Heart right ventricle (tissue), 16 donors: ENCODE results near the gene TRABD. TPM values are rescaled to one million over a fixed set of nuclear protein-coding genes. Genes with fewer than 3 reads are reported as not detected.
"Not testable (repeated sequence)": the region's sequence is repeated elsewhere in the genome, so short reads cannot be mapped to it uniquely, and the experiment has no call there.

ENCODE experiments used
- ATAC-seq, 8 donors: fragments of 200-7000 bp; cut with Tn5 transposase; one replicate each; pipeline ENCODE4 v1.9.1; 2020; ENCODE audit warnings: mild to moderate bottlenecking in 8 of 8, moderate library complexity in 8 of 8, moderate number of reproducible peaks in 1 of 8
- DNase-seq, 2 donors: peaks; one replicate each; pipeline ENCODE4 v3.0.0-alpha.2; 2020
- H3K27ac ChIP-seq, 10 donors: fragments of 200-600 bp; sonication (generic) in 2 of 10; one replicate each; pipeline versions ENCODE4 v1.5.0 to v1.8.0; 2020 to 2022; ENCODE audit warnings: mild to moderate bottlenecking in 3 of 10
- H3K27me3 ChIP-seq, 7 donors: fragments of 200-600 bp; one replicate each; pipeline ENCODE4 v1.8.0; 2021 to 2022; ENCODE audit warnings: mild to moderate bottlenecking in 2 of 7
- H3K36me3 ChIP-seq, 9 donors: fragments of 200-600 bp; sonication (generic) in 1 of 9; one replicate each; pipeline versions ENCODE4 v1.5.0 to v1.8.0; 2020 to 2022; ENCODE audit warnings: mild to moderate bottlenecking in 2 of 9
- H3K4me1 ChIP-seq, 9 donors: fragments of 200-600 bp; sonication (generic) in 1 of 9; one replicate each; pipeline versions ENCODE4 v1.5.0 to v1.8.0; 2020 to 2022; ENCODE audit warnings: mild to moderate bottlenecking in 4 of 9
- H3K4me3 ChIP-seq, 10 donors: fragments of 200-600 bp; sonication (generic) in 2 of 10; one replicate each; pipeline versions ENCODE4 v1.5.0 to v1.8.0; 2020 to 2022; ENCODE audit warnings: mild to moderate bottlenecking in 7 of 10, moderate library complexity in 2 of 10
- H3K9me3 ChIP-seq, 11 donors: fragments of 200-600 bp in 10 of 11; sonication (generic) in 2 of 11; one replicate each; pipeline versions ENCODE4 v1.5.0 to v1.8.0; 2013 to 2022; ENCODE audit warnings: mild to moderate bottlenecking in 2 of 11, control low read depth in 1 of 11, moderate library complexity in 1 of 11
- WGBS, 2 donors: extraction: QIAGEN DNeasy Blood & Tissue Kit; methylation state at CpG; one replicate each; pipeline ENCODE4 v1.1.7; 2013; ENCODE audit warnings: inconsistent platforms in 1 of 2; 5-methylcytosine and 5-hydroxymethylcytosine counted together
- intact Hi-C, 10 donors: fragments of 100-400 bp; cut with DNase I; formaldehyde crosslinking; loops; one replicate each; pipeline versions ENCODE4 v1.11.1 to v1.14.2; 2022
- polyA plus RNA-seq, 2 donors: library from polyadenylated mRNA; stranded (reverse); fragments of 200-250 nt; gene quantifications; one replicate each; pipeline ENCODE4 v1.2.3, GENCODE V29; 2013
- total RNA-seq, 10 donors: library from RNA; stranded (reverse); fragmentation: NEBNext Ultra II Directional in 3 of 10; extraction: Animal tissue kit (Norgen Biotek cat#: 25700) in 3 of 10; gene quantifications; one replicate each; pipeline versions ENCODE4 v1.2.1 to v1.2.4, GENCODE V29; 2021 to 2023
- TF ChIP-seq, protein P1 (sequence below), 9 donors: fragments of 200-600 bp; sonication (generic) in 2 of 9; IDR thresholded peaks; one replicate each; pipeline versions ENCODE4 v1.5.0 to v1.8.0; 2021 to 2022; ENCODE audit warnings: antibody characterized with exemption in 9 of 9, mild to moderate bottlenecking in 5 of 9, moderate library complexity in 1 of 9
- donor health status: Arrhythmogenic right ventricular cardiomyopathy.
- donor health status: ischemic (EF 13 %, LVEDD 7.1; RV severe dilation, severe dysfunction).
- donor health status: healthy with polysubstance abuse.
- donor health status: DM: no; HTN: yes; CAD: no.
- donor health status: DM: no; HTN: no; CAD: no.
- donor health status: ischemic (EF 25% LVEDD 6.9; RV normal size, moderate dysfunction).
- donor health status: ischemic (EF 25% LVEDD 5.7; RV mildly dilated, moderate dysfunction).
- donor health status: healthy.
- donor health status: DM: yes; HTN: yes; CAD: no.
- donor health status: Ischemic cardiomyopathy.
- donor health status: ischemic (EF 35%, LVEDD 5.7; RV mildly dilated, moderate dysfunction).
- donor health status: nonischemic (EF 11% LVEDD 7.7; RV severe dilation, severe dysfunction).
- donor health status: DM: yes; HTN: yes; CAD: no.
- donor health status: PGD.
- donor health status: ischemic (EF 29% LVEDD 5.4; RV normal size, mild dysfunction).
- donor health status: nonischemic (EF 23%, LVEDD 6.1; RV moderate dilation, normal function).

TRABD gene
- total and polyA plus RNA-seq, 12 donors, result 13.6 to 40.8 (median 19.0) TPM

DNA sequence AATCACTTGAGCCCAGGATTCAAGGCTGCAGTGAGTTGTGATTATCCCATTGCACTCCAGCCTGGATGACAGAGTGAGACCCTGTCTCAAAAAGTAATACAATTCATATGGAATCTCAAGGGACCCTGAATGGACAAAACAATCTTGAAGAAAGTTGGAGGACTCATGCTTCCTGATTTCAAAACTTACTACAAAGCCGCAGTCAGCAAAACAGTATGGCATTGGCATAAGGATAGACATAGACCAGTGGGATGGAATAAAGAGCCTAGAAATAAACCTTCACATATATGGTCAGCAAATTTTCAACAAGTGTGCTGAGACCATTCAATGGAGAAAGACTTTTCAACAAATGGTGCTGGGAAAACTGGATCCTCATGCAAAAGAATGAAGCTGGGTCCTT lies 17.6 kb downstream of the TRABD start:
- H3K4me3 ChIP-seq, result no peak overlapping the region
- no peaks in the 10 kb centered on the region for H3K27me3 ChIP-seq
- TF ChIP-seq, protein P1, sequence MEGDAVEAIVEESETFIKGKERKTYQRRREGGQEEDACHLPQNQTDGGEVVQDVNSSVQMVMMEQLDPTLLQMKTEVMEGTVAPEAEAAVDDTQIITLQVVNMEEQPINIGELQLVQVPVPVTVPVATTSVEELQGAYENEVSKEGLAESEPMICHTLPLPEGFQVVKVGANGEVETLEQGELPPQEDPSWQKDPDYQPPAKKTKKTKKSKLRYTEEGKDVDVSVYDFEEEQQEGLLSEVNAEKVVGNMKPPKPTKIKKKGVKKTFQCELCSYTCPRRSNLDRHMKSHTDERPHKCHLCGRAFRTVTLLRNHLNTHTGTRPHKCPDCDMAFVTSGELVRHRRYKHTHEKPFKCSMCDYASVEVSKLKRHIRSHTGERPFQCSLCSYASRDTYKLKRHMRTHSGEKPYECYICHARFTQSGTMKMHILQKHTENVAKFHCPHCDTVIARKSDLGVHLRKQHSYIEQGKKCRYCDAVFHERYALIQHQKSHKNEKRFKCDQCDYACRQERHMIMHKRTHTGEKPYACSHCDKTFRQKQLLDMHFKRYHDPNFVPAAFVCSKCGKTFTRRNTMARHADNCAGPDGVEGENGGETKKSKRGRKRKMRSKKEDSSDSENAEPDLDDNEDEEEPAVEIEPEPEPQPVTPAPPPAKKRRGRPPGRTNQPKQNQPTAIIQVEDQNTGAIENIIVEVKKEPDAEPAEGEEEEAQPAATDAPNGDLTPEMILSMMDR (IDR thresholded peaks at IDR 0.05), result no peak
- intact Hi-C loops, result loop anchor here in 2 of 10 donors (10.0 kb wide), 1 partner anchor 268 kb away; no protein-coding TSS in a partner anchor
- H3K9me3 ChIP-seq, result no peaks in the 10 kb centered on the region
- H3K4me1 ChIP-seq, result peaks cover 16 to 57% (median 47%) of the 10 kb centered on the region in 9 donors
- ATAC-seq (no peak), DNase-seq (no peak)
- WGBS, 2 donors, result 97 to 98% methylated on average over 1 of the region's 1 CpG
- H3K36me3 ChIP-seq, result peaks cover 0 to 57% (median 19%) of the 10 kb centered on the region in 9 donors
- H3K27ac ChIP-seq, result no peak overlapping the region

DNA sequence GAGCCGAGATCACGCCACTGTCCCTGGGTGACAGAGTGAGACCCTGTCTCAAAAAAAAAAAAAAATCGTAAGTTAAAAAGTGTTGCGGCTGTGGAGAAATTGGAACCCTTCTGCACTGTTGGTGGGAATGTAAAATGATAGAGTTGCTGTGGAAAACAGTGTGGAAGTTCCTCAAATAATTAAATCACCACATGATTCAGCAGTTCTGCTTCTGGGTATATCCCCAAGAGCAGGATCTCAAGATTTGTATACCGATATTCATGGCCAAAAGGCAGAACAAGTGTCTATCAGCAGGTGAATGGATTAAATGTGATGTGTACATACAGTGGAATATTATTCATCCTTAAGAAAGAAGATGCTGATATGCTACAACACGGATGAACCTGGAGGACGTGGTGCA lies 18.9 kb downstream of the TRABD start:
- H3K4me1 ChIP-seq, result peaks cover 16 to 58% (median 44%) of the 10 kb centered on the region in 9 donors
- intact Hi-C loops, result loop anchor here in 2 of 10 donors (10.0 kb wide), 1 partner anchor 270 kb away; no protein-coding TSS in a partner anchor
- no peak for ATAC-seq
- H3K9me3 ChIP-seq, result no peaks in the 10 kb centered on the region
- TF ChIP-seq, protein P1 (IDR thresholded peaks at IDR 0.05), result no peak
- H3K36me3 ChIP-seq, result peaks cover 0 to 61% (median 21%) of the 10 kb centered on the region in 9 donors
- H3K27ac ChIP-seq, result peak overlapping the region in 1 of 10 donors; percentile 43
- DNase-seq, result no peak
- peak overlapping the region in 1 of 10 donors; percentile 2 for H3K4me3 ChIP-seq
- H3K27me3 ChIP-seq, result no peaks in the 10 kb centered on the region
- 94 to 96% methylated on average over 7 of the region's 7 CpGs for WGBS, 2 donors

DNA sequence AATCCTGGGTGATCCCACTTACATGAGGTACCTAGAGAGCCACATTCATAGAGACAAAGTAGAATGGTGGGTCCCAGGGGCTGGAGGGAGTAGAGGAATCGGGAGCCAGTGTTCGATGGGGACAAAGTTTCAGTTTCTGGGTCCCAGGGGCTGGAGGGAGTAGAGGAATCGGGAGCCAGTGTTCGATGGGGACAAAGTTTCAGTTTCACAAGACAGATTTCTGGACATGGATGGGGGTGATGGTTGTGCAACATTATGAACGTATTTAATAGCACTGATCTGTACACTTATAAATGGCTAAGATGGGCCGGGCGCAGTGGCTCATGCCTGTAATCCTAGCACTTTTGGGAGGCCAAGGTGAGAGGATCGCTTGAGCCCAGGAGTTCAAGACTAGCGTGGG lies 19.3 kb downstream of the TRABD start:
- H3K4me3 ChIP-seq, result peak overlapping the region in 1 of 10 donors; percentile 2

DNA sequence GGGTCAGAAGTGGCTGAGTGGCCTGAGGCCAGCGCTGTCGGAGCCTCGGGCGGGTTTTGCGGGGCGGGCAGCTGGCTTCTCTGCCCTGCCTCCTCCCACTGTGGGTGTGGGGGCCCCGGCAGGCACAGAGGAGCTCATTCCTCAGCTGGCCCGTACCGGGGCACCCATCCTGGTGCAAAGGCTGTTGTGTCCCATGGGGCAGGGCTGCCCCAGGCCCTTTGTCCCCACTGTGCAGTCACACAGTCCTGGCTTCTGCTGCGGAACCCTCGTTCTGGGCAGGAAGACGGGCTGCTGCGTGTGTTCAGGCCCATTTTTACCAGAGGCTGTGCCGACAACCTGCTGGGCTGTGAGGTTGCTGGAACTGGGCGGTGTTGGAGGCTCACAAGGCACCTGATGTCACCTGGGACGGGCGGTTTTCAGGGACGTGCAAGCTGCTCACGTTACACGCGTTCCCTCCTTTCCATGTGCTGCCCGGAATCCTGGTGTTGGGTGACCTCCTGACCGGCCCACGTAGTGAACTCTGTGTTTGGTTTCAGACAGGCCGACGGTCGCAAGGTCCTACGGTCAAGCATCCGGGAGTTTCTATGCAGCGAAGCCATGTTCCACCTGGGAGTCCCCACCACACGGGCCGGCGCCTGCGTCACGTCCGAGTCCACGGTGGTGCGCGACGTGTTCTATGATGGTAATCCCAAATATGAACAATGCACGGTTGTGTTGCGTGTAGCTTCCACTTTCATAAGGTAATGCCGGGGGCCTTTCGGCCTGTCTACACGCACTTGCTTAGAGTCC lies 20.3 kb downstream of the TRABD start:
- Histone ChIP-seq H3K27me3 (no peaks in the 10 kb centered on the region), H3K4me1 (peaks cover 14 to 52% (median 37%) of the 10 kb centered on the region in 9 donors), H3K27ac (peak overlapping the region; percentile 8 to 72 (median 40)), H3K4me3 (no peak overlapping the region), H3K36me3 (peaks cover 0 to 73% (median 30%) of the 10 kb centered on the region in 9 donors), H3K9me3 (no peaks in the 10 kb centered on the region)
- TF ChIP-seq, protein P1 (IDR thresholded peaks at IDR 0.05), result no peak
- WGBS, 2 donors, result 90 to 91% methylated on average over 45 of the region's 45 CpGs
- no peak for ATAC-seq
- DNase-seq, result no peak
- intact Hi-C loops, result loop anchor here in 5 of 10 donors (2.0 to 10.0 kb wide), 4 partner anchors 54 to 279 kb away; no protein-coding TSS in a partner anchor

More for the DNA sequence above, 19.3 kb downstream of the TRABD start:
- Histone ChIP-seq H3K27ac (peak overlapping the region in 1 of 10 donors; percentile 43), H3K4me1 (peaks cover 14 to 55% (median 39%) of the 10 kb centered on the region in 9 donors), H3K36me3 (peaks cover 0 to 63% (median 21%) of the 10 kb centered on the region in 9 donors)
- not testable (repeated sequence) for ATAC-seq, DNase-seq, H3K9me3 ChIP-seq, H3K27me3 ChIP-seq
- intact Hi-C loops, result loop anchor here in 4 of 10 donors (5.0 to 10.0 kb wide), 3 partner anchors 53 to 278 kb away; no protein-coding TSS in a partner anchor
- 91% methylated on average over 9 of the region's 9 CpGs for WGBS, 2 donors
